ENCODE results near the gene HNF1A. TPM values are rescaled to one million over a fixed set of nuclear protein-coding genes. Genes with fewer than 3 reads are reported as not detected.

The HNF1A gene
- total and polyA plus RNA-seq, 2 of the 13 experiments (the other 11 are each of a cell fraction or from before 2014, with no cell fraction given): 13.4 to 34.7 TPM

GRCh38 chr12:120979862-120980696 lies 1.7 kb downstream of the HNF1A start (continued):
- TF ChIP-seq TCF7L2 (IDR thresholded peaks at IDR 0.05; ENCODE audit: low read depth, low read length) (no peak), SKI (IDR thresholded peaks at IDR 0.05; ENCODE audit: partially characterized antibody) (no peak), EZH2 (conservative IDR thresholded peaks at IDR 0.05; ENCODE audit: low read depth, low read length) (no peak), GTF2F1 (IDR thresholded peaks at IDR 0.05; ENCODE audit: low read length) (no peak), ZNF563 (CRISPR knock-in tag; IDR thresholded peaks at IDR 0.05) (peak; percentile 27; the same call in 1 of the 2 replicates), ZNF792 (CRISPR knock-in tag; IDR thresholded peaks at IDR 0.05) (peak; percentile 65), STAT6 (CRISPR knock-in tag; IDR thresholded peaks at IDR 0.05; ENCODE audit: borderline replicate concordance) (no peak), ATF7-NPFF (CRISPR knock-in tag; IDR thresholded peaks at IDR 0.05; ENCODE audit: low read depth) (peak; percentile 51; the same call in 1 of the 2 replicates), IRF9 (CRISPR knock-in tag; IDR thresholded peaks at IDR 0.05; ENCODE audit: borderline replicate concordance) (peak; percentile 84), ZNF605 (CRISPR knock-in tag; IDR thresholded peaks at IDR 0.05) (no peak), SNAPC2 (CRISPR knock-in tag; IDR thresholded peaks at IDR 0.05) (peak; percentile 90), RNF2 (conservative IDR thresholded peaks at IDR 0.05; ENCODE audit: low read depth) (no peak), ZMAT5 (CRISPR knock-in tag; IDR thresholded peaks at IDR 0.05; ENCODE audit: borderline replicate concordance, low read depth) (no peak), GATA4 (IDR thresholded peaks at IDR 0.05; ENCODE audit: borderline replicate concordance, low read depth) (no peak), TFAP4 (IDR thresholded peaks at IDR 0.05; ENCODE audit: borderline replicate concordance, low read depth) (peak; percentile 93), DZIP1 (CRISPR knock-in tag; IDR thresholded peaks at IDR 0.05) (no peak), RFX3 (CRISPR knock-in tag; IDR thresholded peaks at IDR 0.05) (no peak), ATRX (CRISPR knock-in tag; IDR thresholded peaks at IDR 0.05; ENCODE audit: borderline replicate concordance) (no peak), ZNF44 (CRISPR knock-in tag; IDR thresholded peaks at IDR 0.05) (no peak), NR0B2 (CRISPR knock-in tag; IDR thresholded peaks at IDR 0.05) (0 out of 2 replicates have a peak, but pooled peaks have one; percentile 39), ZNF441 (CRISPR knock-in tag; IDR thresholded peaks at IDR 0.05; ENCODE audit: borderline replicate concordance) (peak; percentile 67; the same call in 1 of the 2 replicates)

Data from HepG2 (cell line).